ENCODE measurements around the gene CYP19A1.
"Not testable (repeated sequence)": the region's sequence is repeated elsewhere in the genome, so short reads cannot be mapped to it uniquely, and the experiment has no call there.

The CYP19A1 gene

GRCh38 chr15:51288143-51289065 lies 50.0 kb downstream of the CYP19A1 start:
- DNase-seq = peak in 1 of 2 donors; percentile 25

- no peak for DNase-seq
Measured at GRCh38 chr15:51286816-51287215, 51.6 kb downstream of the CYP19A1 start.

GRCh38 chr15:51285399-51285798 lies 53.0 kb downstream of the CYP19A1 start:
- no peak for DNase-seq

GRCh38 chr15:51284871-51285270 lies 53.5 kb downstream of the CYP19A1 start:
- no peak for DNase-seq

GRCh38 chr15:51283026-51283425 lies 55.4 kb downstream of the CYP19A1 start:
- peak; percentile 59 to 73 for DNase-seq

- not testable (repeated sequence) for DNase-seq
Measured at GRCh38 chr15:51282241-51282640, 56.2 kb downstream of the CYP19A1 start.

GRCh38 chr15:51281368-51281967 lies 56.9 kb downstream of the CYP19A1 start:
- DNase-seq = peak; percentile 37 to 78

GRCh38 chr15:51280838-51281237 lies 57.6 kb downstream of the CYP19A1 start:
- DNase-seq = no peak

- DNase-seq = peak; percentile 26 to 46
Measured at GRCh38 chr15:51279391-51279790, 59.0 kb downstream of the CYP19A1 start.

GRCh38 chr15:51277101-51277500 lies 61.3 kb downstream of the CYP19A1 start:
- no peak for DNase-seq

- DNase-seq = no peak
Measured at GRCh38 chr15:51274956-51275355, 63.4 kb downstream of the CYP19A1 start.

- DNase-seq = peak; percentile 28 to 74
Measured at GRCh38 chr15:51270706-51271105, 67.7 kb downstream of the CYP19A1 start.

GRCh38 chr15:51269496-51269895 lies 68.9 kb downstream of the CYP19A1 start:
- DNase-seq = no peak

GRCh38 chr15:51267703-51268083 lies 70.7 kb downstream of the CYP19A1 start:
- DNase-seq = no peak

- no peak for DNase-seq
Measured at GRCh38 chr15:51267051-51267702, 71.2 kb downstream of the CYP19A1 start.

- peak in 1 of 2 donors; percentile 66 for DNase-seq
Measured at GRCh38 chr15:51266656-51267050, 71.7 kb downstream of the CYP19A1 start.

- no peak for DNase-seq
Measured at GRCh38 chr15:51265037-51265555, 73.3 kb downstream of the CYP19A1 start.

GRCh38 chr15:51263726-51264125 lies 74.7 kb downstream of the CYP19A1 start:
- no peak for DNase-seq

- peak in 1 of 2 donors; percentile 38 for DNase-seq
Measured at GRCh38 chr15:51263116-51263515, 75.3 kb downstream of the CYP19A1 start.

- peak in 1 of 2 donors; percentile 87 for DNase-seq
Measured at GRCh38 chr15:51262463-51262862, 75.9 kb downstream of the CYP19A1 start.

GRCh38 chr15:51261113-51261512 lies 77.3 kb downstream of the CYP19A1 start:
- not testable (repeated sequence) for DNase-seq

GRCh38 chr15:51260202-51260601 lies 78.2 kb downstream of the CYP19A1 start:
- DNase-seq = peak in 1 of 2 donors; percentile 26

- no peak for DNase-seq
Measured at GRCh38 chr15:51255533-51255932, 82.9 kb downstream of the CYP19A1 start.
